HCT116 (cell line): ENCODE data around the gene PHF11.

Experiments used
- CBX3 ChIP-seq: IDR thresholded peaks from 2 replicates; pipeline ENCODE4 v1.6.1; 2012; ENCODE audit warnings: low read depth
- CEBPB ChIP-seq: IDR thresholded peaks from 2 replicates; pipeline ENCODE4 v1.6.1; 2012; ENCODE audit warnings: low read depth
- EGR1 ChIP-seq: IDR thresholded peaks from 2 replicates; pipeline ENCODE4 v1.6.1; 2012; ENCODE audit warnings: low read depth
- EZH2 ChIP-seq: fragments of 200-600 bp; sonication (generic); IDR thresholded peaks from 2 replicates; pipeline ENCODE4 v1.6.1; 2017; ENCODE audit warnings: antibody characterized with exemption, mixed run types
- POLR2A ChIP-seq: IDR thresholded peaks from 2 replicates; pipeline ENCODE4 v1.7.0; 2011; ENCODE audit warnings: borderline replicate concordance; ENCODE audit not compliant: insufficient read depth, insufficient read length; ENCODE audit errors: extremely low read depth
- POLR2AphosphoS5 ChIP-seq: IDR thresholded peaks from 2 replicates; pipeline ENCODE4 v1.6.1; 2011; ENCODE audit warnings: mild to moderate bottlenecking, low read depth, low read length, moderate library complexity
- RAD21 ChIP-seq: IDR thresholded peaks from 2 replicates; pipeline ENCODE4 v1.6.1; 2012; ENCODE audit warnings: low read depth, mild to moderate bottlenecking
- SIN3A ChIP-seq: IDR thresholded peaks from 2 replicates; pipeline ENCODE4 v1.6.1; 2012; ENCODE audit warnings: low read depth
- TCF7L2 ChIP-seq: IDR thresholded peaks from 2 replicates; pipeline ENCODE4 v1.7.0; 2011; ENCODE audit warnings: borderline replicate concordance, inconsistent platforms; ENCODE audit not compliant: insufficient read depth, insufficient read length; ENCODE audit errors: extremely low read depth
- ZBTB33 ChIP-seq: IDR thresholded peaks from 2 replicates; pipeline ENCODE4 v1.6.1; 2011; ENCODE audit warnings: mild to moderate bottlenecking, low read length, moderate library complexity; ENCODE audit not compliant: insufficient replicate concordance; ENCODE audit errors: extremely low read depth
- ZNF274 ChIP-seq: fragments of 200-500 bp; sonication (Bioruptor generic); IDR thresholded peaks from 2 replicates; pipeline ENCODE4 v1.6.1; 2014; ENCODE audit warnings: mild to moderate bottlenecking, low read depth, low read length, inconsistent platforms
- TF ChIP-seq, protein P1 (sequence below), 3 experiments: fragments of 200-600 bp in 1 of 3; sonication (generic) in 1 of 3; IDR thresholded peaks in 2 of 3; conservative IDR thresholded peaks in 1 of 3; 2 replicates each; pipeline ENCODE4 v1.5.1; 2012 to 2017; ENCODE audit warnings: low read depth in 2 of 3, low read length in 2 of 3, antibody characterized with exemption in 1 of 3, borderline replicate concordance in 1 of 3, control low read depth in 1 of 3, mild to moderate bottlenecking in 1 of 3, mixed read lengths in 1 of 3, mixed run types in 1 of 3, moderate library complexity in 1 of 3; ENCODE audit not compliant: insufficient read depth in 1 of 3
- TF ChIP-seq, protein P2 (sequence below): IDR thresholded peaks from 2 replicates; pipeline ENCODE4 v1.6.1; 2012

DNA sequence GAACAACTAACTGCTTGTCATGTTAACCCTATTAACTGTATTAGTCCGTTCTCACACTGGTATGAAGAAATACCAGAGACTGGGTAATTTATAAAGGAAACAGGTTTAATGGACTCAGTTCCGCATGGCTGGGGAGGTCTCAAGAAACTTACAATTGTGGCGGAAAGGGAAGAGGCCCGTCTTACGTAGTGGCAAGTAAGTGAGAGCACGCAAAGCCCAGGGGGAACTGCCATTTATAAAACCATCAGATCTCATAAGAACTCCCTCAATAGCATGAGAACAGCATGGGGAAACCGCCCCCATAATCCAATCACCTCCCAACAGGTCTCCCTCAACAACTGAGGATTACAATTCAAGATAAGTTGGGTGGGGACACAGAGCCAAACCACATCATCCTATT lies 34.7 kb downstream of the PHF11 start:
- TF ChIP-seq EGR1 (no peak), POLR2A (no peak), CBX3 (no peak), POLR2AphosphoS5 (no peak), RAD21 (no peak), SIN3A (no peak), TCF7L2 (no peak), CEBPB (no peak), ZNF274 (no peak), EZH2 (no peak), ZBTB33 (no peak)
- TF ChIP-seq, protein P1, sequence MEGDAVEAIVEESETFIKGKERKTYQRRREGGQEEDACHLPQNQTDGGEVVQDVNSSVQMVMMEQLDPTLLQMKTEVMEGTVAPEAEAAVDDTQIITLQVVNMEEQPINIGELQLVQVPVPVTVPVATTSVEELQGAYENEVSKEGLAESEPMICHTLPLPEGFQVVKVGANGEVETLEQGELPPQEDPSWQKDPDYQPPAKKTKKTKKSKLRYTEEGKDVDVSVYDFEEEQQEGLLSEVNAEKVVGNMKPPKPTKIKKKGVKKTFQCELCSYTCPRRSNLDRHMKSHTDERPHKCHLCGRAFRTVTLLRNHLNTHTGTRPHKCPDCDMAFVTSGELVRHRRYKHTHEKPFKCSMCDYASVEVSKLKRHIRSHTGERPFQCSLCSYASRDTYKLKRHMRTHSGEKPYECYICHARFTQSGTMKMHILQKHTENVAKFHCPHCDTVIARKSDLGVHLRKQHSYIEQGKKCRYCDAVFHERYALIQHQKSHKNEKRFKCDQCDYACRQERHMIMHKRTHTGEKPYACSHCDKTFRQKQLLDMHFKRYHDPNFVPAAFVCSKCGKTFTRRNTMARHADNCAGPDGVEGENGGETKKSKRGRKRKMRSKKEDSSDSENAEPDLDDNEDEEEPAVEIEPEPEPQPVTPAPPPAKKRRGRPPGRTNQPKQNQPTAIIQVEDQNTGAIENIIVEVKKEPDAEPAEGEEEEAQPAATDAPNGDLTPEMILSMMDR (IDR thresholded peaks at IDR 0.05 in 2 of 3, conservative IDR thresholded peaks at IDR 0.05 in 1 of 3; ENCODE audit: borderline replicate concordance in 1 of 3, insufficient read depth in 1 of 3, low read depth in 2 of 3, low read length in 2 of 3) = no peak
- TF ChIP-seq, protein P2, sequence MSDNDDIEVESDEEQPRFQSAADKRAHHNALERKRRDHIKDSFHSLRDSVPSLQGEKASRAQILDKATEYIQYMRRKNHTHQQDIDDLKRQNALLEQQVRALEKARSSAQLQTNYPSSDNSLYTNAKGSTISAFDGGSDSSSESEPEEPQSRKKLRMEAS = no peak
